Measurements from ENCODE around the gene MAPKBP1.

The MAPKBP1 gene

DNA sequence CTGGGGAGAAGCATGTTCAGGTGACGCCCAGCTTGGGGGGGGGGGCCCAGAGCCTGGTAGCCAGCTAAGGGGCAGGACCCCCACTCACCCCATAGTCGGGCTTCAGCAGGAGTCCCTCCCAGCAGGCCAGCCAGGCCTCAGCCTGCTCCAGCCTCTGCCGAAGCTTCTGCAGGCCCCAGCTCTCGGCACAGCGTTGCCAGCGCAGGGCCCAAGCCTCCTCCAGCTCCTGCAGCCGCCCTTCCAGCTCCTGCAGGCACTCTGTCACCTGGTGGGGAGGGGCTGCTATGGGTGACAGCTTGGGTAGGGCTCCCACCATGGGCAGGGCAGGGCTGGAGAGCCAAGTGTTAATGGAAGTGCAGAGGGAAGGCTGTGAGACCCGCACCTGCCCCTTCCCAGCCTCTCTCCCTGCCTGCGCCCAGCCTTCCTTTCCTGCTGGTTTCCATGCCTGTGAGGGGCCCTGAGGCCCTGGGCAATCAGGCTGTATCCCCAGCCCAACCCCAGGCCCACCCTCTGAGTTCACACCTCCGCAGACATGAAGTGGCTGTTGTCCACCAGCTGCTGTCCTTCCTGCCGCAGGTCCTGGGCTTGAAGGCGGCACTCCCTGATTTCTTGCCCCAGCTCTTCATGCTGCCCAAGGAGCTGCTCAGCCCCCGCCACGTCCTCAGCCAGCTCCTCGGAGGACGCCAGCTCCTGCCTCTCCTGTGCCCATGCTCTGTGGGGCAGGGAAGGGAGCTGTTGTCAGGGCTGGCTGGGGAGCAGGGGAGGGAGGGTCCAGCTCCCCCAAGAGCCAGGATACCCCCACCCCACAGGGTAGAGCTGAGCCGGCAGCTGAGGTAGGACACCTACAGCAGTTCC lies 78.7 kb downstream of the MAPKBP1 start:
- H3K27ac ChIP-seq = peak overlapping the region; percentile 6; the same call in 1 of the 2 replicates
- CTCF ChIA-PET = interaction anchor here (1.2 kb wide), 1 partner anchor 80 kb away, joined by 4 read pairs; no protein-coding TSS in a partner anchor
- TF ChIP-seq, protein P1, sequence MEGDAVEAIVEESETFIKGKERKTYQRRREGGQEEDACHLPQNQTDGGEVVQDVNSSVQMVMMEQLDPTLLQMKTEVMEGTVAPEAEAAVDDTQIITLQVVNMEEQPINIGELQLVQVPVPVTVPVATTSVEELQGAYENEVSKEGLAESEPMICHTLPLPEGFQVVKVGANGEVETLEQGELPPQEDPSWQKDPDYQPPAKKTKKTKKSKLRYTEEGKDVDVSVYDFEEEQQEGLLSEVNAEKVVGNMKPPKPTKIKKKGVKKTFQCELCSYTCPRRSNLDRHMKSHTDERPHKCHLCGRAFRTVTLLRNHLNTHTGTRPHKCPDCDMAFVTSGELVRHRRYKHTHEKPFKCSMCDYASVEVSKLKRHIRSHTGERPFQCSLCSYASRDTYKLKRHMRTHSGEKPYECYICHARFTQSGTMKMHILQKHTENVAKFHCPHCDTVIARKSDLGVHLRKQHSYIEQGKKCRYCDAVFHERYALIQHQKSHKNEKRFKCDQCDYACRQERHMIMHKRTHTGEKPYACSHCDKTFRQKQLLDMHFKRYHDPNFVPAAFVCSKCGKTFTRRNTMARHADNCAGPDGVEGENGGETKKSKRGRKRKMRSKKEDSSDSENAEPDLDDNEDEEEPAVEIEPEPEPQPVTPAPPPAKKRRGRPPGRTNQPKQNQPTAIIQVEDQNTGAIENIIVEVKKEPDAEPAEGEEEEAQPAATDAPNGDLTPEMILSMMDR (conservative IDR thresholded peaks at IDR 0.05; ENCODE audit: low read depth) = no peak
- DNase-seq (ENCODE audit: low spot score) = no peak
- POLR2A ChIA-PET (ENCODE audit: low non-redundant PET) = interaction anchor here (1.6 kb wide), 1 partner anchor 15 kb away, joined by 5 read pairs; the partner anchor contains the start of gene PLA2G4B

DNA sequence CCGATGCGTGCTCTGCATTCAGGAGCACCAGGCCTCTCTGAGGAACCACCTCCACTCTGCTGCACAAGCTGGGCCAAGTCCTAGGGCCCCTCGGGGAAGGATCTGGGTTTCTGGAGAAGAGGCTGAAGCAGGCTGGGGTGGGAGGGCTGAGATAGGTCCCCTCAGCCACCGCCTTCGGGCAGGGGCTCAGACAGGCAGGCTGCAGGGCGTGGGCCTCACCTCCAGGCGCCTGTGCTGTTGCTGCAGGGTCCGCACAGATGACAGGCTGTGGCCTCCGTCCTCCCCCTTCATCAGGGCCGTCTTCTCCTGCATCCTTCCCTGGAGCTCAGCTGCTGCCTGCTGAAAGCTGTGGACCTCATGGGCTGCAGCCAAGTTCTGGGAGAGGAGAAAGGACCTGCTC lies 79.5 kb downstream of the MAPKBP1 start:
- TF ChIP-seq, protein P1 (conservative IDR thresholded peaks at IDR 0.05; ENCODE audit: low read depth) = no peak
- POLR2A ChIA-PET (ENCODE audit: low non-redundant PET) = interaction anchor here (0.5 kb wide), 1 partner anchor 17 kb away, joined by 4 read pairs; no protein-coding TSS in a partner anchor
- no peak overlapping the region for H3K27ac ChIP-seq
- CTCF ChIA-PET = no interaction called here
- DNase-seq (ENCODE audit: low spot score) = no peak

DNA sequence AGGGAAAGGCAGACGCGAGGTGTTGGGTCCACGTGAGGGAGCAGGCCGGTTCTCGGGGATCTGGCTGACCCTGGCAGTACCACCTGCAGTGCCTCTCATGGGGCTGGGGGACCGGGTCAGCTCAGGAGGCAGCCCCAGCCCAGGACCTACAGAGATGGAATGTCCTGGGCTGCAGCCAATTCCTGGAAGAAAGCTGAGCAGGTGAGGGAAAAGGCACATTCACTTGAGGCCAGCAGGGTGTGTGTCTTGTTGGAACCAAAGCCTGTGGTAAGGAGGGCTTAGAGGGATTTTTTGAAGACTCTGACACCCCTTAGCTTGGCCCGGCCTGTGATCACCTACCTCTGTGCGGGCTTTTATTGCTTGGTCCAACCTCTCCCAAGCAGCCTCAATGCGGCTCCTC lies 80.2 kb downstream of the MAPKBP1 start:
- ChIA-PET CTCF (no interaction called here), POLR2A (ENCODE audit: low non-redundant PET) (interaction anchor here (0.5 kb wide), 1 partner anchor 17 kb away, joined by 4 read pairs; no protein-coding TSS in a partner anchor)
- TF ChIP-seq, protein P1 (conservative IDR thresholded peaks at IDR 0.05; ENCODE audit: low read depth) = no peak
- H3K27ac ChIP-seq = no peak overlapping the region; the same call in 1 of the 2 replicates
- no peak for DNase-seq (ENCODE audit: low spot score)

DNA sequence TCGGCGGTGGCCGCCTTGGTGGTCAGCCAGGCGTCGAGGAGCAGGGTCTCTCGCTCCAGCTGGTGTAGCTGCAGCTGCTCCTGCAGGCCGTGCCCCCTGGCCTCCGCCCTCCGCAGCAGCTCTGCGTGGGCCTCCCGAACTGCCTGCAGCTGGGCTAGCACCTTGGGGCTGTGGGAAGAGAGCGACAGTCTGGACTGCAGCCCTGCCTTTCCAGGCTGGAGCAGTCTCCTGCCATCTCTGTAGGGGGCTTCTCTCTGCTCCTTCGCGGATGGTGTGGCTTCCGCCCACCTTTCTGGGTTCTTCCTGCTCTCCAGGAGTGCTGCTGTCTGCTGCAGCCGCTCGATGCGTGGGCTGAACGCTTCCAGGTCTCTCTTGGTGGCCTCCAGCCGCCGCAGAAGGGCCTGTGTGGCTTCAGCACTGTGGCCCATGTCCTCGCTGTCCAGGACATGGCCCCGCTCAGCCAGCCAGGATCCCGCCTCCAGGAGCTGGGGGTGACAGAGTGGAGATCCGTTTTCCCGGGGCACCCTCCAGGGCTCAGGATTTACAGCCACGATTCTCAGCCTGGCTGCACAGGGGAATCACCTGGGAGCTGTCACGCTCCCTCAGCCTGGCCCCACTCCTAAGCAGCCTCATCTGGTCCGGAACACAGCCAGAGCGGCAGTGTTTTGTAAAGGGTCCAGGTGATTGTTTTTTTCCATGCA lies 81.1 kb downstream of the MAPKBP1 start:
- CTCF ChIA-PET = no interaction called here
- POLR2A ChIA-PET (ENCODE audit: low non-redundant PET) = no interaction called here
- H3K27ac ChIP-seq = no peak overlapping the region; the same call in 1 of the 2 replicates
- TF ChIP-seq, protein P1 (conservative IDR thresholded peaks at IDR 0.05; ENCODE audit: low read depth) = no peak
- DNase-seq (ENCODE audit: low spot score) = no peak

DNA sequence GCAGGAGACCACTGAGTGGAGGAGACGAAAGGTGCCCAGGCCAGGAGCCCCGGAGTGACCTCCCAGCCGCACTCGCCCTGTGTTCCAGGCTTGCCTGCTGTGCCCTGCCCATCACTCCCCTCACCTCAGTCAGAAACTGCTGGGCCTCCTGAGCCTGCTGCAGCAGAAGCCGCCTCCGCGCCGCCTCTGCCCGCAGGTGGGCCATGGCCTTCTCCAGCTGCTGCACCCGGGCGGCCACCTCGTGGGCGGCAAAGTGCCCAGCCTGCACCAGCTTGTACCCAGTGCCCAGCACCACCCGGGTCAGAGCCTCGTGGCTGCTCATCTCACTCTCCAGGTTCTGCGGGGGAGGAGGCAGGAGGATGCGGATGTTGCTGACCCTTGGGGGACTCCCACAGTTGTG lies 82.0 kb downstream of the MAPKBP1 start:
- CTCF ChIA-PET = no interaction called here
- TF ChIP-seq, protein P1 (conservative IDR thresholded peaks at IDR 0.05; ENCODE audit: low read depth) = no peak
- DNase-seq (ENCODE audit: low spot score) = no peak
- no peak overlapping the region for H3K27ac ChIP-seq
- POLR2A ChIA-PET (ENCODE audit: low non-redundant PET) = no interaction called here

DNA sequence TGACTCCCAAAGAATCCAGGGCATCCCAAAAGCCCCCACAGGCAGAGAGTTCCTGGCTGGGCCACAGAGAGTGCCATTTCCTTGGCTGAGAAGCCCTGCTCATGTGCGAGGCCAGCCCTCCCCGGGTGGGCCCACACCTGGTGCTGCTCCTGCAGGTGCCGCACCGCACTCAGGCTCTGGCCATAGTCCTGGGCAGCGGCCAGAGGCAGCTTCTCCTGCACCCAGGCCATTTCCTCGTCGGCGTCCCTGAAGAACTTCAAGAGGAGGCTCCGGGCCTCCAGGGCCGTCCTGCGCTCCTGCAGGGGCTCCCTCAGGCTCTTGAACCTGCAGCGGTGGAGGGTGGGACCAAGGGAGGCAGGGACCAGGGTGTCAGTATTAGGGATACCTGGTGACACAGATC lies 82.4 kb downstream of the MAPKBP1 start:
- no peak overlapping the region for H3K27ac ChIP-seq
- ChIA-PET POLR2A (ENCODE audit: low non-redundant PET) (no interaction called here), CTCF (no interaction called here)
- DNase-seq (ENCODE audit: low spot score) = no peak
- TF ChIP-seq, protein P1 (conservative IDR thresholded peaks at IDR 0.05; ENCODE audit: low read depth) = no peak
